ENCODE data around the gene PLP1. TPM values are rescaled to one million over a fixed set of nuclear protein-coding genes. Genes with fewer than 3 reads are reported as not detected.
A peak's percentile ranks its signal among the peaks of the same experiment; 100 is the strongest.
"Not testable (repeated sequence)": the region's sequence is repeated elsewhere in the genome, so short reads cannot be mapped to it uniquely, and the experiment has no call there.

Gene PLP1
- total and polyA plus RNA-seq, 11 donors: 1.2 to 12.5 (median 3.8) TPM

DNA sequence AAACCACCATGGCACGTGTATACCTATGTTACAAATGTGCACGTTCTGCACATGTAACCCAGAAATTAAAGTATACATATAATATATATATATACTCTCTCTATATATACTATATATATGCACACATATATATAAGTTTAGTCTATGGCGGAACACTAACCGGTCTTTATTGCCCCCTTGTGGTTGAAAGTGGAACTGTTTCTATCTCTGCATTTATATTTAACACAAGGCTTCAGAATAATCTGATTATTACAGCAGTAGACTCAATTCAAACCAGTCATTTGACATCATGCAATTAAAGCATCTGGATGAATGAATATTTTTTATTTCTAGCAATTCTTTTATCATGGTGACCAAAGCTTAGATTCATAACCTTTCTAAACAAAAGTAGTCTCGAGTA, 40.9 kb downstream of the PLP1 start:
- no peaks in the 10 kb centered on the region for H3K9me3 ChIP-seq
- H3K4me1 ChIP-seq: no peaks in the 10 kb centered on the region
- ATAC-seq (no peak), DNase-seq (no peak)
- intact Hi-C loops (cut with DNase I): loop anchor here (1.0 to 10.0 kb wide), 7 partner anchors 103 to 285 kb away; partner anchors contain the start of genes TMEM31 (in 5 of the 10) and MORF4L2 (in 3 of the 10)
- no peak overlapping the region for H3K4me3 ChIP-seq
- no peak overlapping the region for H3K27ac ChIP-seq
- H3K36me3 ChIP-seq: no peaks in the 10 kb centered on the region
- H3K27me3 ChIP-seq: peaks cover 0 to 9% (median 0%) of the 10 kb centered on the region in 9 donors
- no peak for TF ChIP-seq POLR2A (IDR thresholded peaks at IDR 0.05)
- TF ChIP-seq, protein P1, sequence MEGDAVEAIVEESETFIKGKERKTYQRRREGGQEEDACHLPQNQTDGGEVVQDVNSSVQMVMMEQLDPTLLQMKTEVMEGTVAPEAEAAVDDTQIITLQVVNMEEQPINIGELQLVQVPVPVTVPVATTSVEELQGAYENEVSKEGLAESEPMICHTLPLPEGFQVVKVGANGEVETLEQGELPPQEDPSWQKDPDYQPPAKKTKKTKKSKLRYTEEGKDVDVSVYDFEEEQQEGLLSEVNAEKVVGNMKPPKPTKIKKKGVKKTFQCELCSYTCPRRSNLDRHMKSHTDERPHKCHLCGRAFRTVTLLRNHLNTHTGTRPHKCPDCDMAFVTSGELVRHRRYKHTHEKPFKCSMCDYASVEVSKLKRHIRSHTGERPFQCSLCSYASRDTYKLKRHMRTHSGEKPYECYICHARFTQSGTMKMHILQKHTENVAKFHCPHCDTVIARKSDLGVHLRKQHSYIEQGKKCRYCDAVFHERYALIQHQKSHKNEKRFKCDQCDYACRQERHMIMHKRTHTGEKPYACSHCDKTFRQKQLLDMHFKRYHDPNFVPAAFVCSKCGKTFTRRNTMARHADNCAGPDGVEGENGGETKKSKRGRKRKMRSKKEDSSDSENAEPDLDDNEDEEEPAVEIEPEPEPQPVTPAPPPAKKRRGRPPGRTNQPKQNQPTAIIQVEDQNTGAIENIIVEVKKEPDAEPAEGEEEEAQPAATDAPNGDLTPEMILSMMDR (IDR thresholded peaks at IDR 0.05): peak; percentile 48 to 91 (median 72)
- WGBS, 4 donors: 18 to 27% (median 22%) methylated on average over 5 of the region's 5 CpGs

DNA sequence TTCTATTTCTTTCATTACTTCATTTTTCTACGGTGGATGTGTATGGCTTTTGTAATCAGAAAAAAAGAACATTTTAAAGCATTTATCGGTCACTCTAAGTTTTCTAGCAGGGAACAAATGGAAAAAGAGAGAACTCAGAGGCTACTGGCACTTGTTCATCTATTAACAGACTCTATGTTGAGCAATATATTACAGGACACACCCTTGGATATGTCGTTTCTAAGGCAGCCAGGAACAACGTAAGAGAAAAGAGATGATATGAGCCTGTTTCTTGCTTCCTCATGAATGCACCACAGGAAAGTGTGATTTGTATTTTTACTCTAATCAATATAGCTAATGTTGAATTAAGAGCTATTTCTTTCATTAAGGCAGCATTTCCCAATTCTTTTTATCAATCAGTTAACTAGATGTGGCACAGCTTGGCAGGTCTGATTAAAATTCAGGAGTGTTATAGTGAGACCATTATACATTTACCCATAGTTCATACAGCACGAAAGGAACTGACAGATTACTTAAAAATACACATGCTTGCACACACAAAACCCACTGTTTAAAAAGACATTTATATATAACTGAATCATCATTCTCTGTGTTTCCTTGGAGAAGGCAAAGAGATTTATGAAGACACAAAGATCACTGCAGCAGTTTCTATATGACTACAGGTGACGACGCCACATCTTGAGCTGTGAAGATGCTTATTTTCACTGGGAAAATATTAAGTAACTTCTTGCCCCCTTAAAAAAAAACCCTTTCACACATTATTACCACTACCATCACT, 42.4 kb downstream of the PLP1 start:
- WGBS, 4 donors: 56 to 66% (median 64%) methylated on average over 7 of the region's 7 CpGs
- Histone ChIP-seq H3K4me1 (no peaks in the 10 kb centered on the region), H3K4me3 (no peak overlapping the region), H3K27ac (no peak overlapping the region), H3K9me3 (no peaks in the 10 kb centered on the region), H3K27me3 (no peaks in the 10 kb centered on the region), H3K36me3 (no peaks in the 10 kb centered on the region)
- TF ChIP-seq, protein P1 (IDR thresholded peaks at IDR 0.05): no peak
- no peak for TF ChIP-seq POLR2A (IDR thresholded peaks at IDR 0.05)
- DNase-seq (no peak), ATAC-seq (peak in 1 of 4 donors; percentile 46)
- intact Hi-C loops (cut with DNase I): loop anchor here (1.0 to 10.0 kb wide), 8 partner anchors 104 to 287 kb away; partner anchors contain the start of genes TMEM31 (in 5 of the 10) and MORF4L2 (in 3 of the 10)

DNA sequence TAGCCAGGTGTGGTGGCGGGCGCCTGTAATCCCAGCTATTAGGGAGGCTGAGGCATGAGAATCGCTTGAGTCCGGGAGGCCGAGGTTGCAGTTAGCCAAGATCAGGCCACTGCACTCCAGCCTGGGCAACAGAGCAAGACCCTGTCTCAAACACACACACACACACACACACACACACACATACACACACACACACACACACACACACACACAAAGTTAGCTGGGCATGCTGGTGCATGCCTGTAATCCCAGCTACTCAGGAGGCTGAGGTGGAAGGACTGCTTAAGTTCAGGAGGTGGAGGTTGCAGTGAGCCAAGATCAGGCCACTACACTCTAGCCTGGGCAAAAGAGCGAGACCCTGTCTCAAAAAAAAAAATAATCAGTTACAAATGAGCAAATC, 44.2 kb downstream of the PLP1 start:
- 94 to 97% (median 96%) methylated on average over 3 to 6 of the region's 6 CpGs for WGBS, 4 donors
- intact Hi-C loops (cut with DNase I); H3K27ac ChIP-seq: not testable (repeated sequence)

DNA sequence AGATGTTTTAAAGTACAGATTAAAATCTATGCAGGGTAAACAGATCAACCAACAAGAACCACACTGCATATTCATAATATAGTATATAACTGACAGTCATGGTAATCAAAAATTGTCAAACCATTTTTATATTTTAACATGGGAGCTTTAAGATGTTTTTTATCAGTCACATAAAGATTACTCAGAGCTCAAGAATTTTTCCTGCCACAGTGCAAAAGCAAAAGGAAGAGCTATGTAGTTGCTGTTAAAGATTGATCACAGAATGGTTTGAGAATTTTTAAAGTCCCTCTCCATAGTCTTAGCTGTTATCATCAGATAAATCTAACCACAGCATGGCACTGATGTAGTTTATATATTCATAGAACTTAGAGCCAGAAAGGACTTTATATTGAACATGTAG, 47.0 kb downstream of the PLP1 start:
- intact Hi-C loops (cut with DNase I): no loop called here
- H3K9me3 ChIP-seq: no peaks in the 10 kb centered on the region
- DNase-seq: no peak
- TF ChIP-seq POLR2A (IDR thresholded peaks at IDR 0.05): no peak
- TF ChIP-seq, protein P1 (IDR thresholded peaks at IDR 0.05): no peak
- H3K4me1 ChIP-seq: peaks cover 0 to 5% (median 0%) of the 10 kb centered on the region in 12 donors
- peaks cover 0 to 11% (median 0%) of the 10 kb centered on the region in 9 donors for H3K27me3 ChIP-seq
- no peak overlapping the region for H3K4me3 ChIP-seq
- H3K27ac ChIP-seq: no peak overlapping the region
- ATAC-seq: no peak
- no peaks in the 10 kb centered on the region for H3K36me3 ChIP-seq

More for the DNA sequence above, 44.2 kb downstream of the PLP1 start:
- not testable (repeated sequence) for H3K4me1 ChIP-seq, H3K4me3 ChIP-seq, ATAC-seq, H3K36me3 ChIP-seq, H3K27me3 ChIP-seq, DNase-seq, H3K9me3 ChIP-seq
